ENCODE measurements around the gene PRTN3.

Gene PRTN3

GRCh38 chr19:840519-841206, at the start of gene PRTN3:
TSS of gene PRTN3 (plus strand) at chr19:840999. CDS start at chr19:841009, 10 bp downstream.
- DNase-seq (ENCODE audit: low read depth): no peak

- no peak for DNase-seq (ENCODE audit: low read depth)
Observed at GRCh38 chr19:791007-791566, 49.7 kb upstream of the PRTN3 start.

GRCh38 chr19:791567-792305, 49.1 kb upstream of the PRTN3 start:
- DNase-seq (ENCODE audit: low read depth): peak; percentile 95

GRCh38 chr19:792306-792885, 48.4 kb upstream of the PRTN3 start:
- DNase-seq (ENCODE audit: low read depth): peak; percentile 64

- no peak for DNase-seq (ENCODE audit: low read depth)
Observed at GRCh38 chr19:793806-794205, 47.0 kb upstream of the PRTN3 start.

GRCh38 chr19:795073-795611, 45.7 kb upstream of the PRTN3 start:
- no peak for DNase-seq (ENCODE audit: low read depth)

- no peak for DNase-seq (ENCODE audit: low read depth)
Observed at GRCh38 chr19:795691-796581, 44.9 kb upstream of the PRTN3 start.

GRCh38 chr19:796692-797527, 43.9 kb upstream of the PRTN3 start, which contains the start of gene PTBP1:
TSS of gene PTBP1 (plus strand) at chr19:797452. CDS start at chr19:797498, 46 bp downstream.
- peak; percentile 100 for DNase-seq (ENCODE audit: low read depth)

GRCh38 chr19:797528-798414, 43.0 kb upstream of the PRTN3 start:
- DNase-seq (ENCODE audit: low read depth): no peak

- DNase-seq (ENCODE audit: low read depth): no peak
Observed at GRCh38 chr19:798415-799075, 42.3 kb upstream of the PRTN3 start.

GRCh38 chr19:799076-799881, 41.5 kb upstream of the PRTN3 start:
- DNase-seq (ENCODE audit: low read depth): no peak

- DNase-seq (ENCODE audit: low read depth): no peak
Observed at GRCh38 chr19:800360-801029, 40.3 kb upstream of the PRTN3 start.

GRCh38 chr19:801030-801860, 39.6 kb upstream of the PRTN3 start:
- no peak for DNase-seq (ENCODE audit: low read depth)

GRCh38 chr19:801861-802497, 38.8 kb upstream of the PRTN3 start:
- no peak for DNase-seq (ENCODE audit: low read depth)

GRCh38 chr19:802498-803098, 38.2 kb upstream of the PRTN3 start:
- DNase-seq (ENCODE audit: low read depth): no peak

GRCh38 chr19:803099-803561, 37.7 kb upstream of the PRTN3 start:
- DNase-seq (ENCODE audit: low read depth): no peak

Measured in CMK (cell line).